Fibroblast of the aortic adventitia (primary cell): ENCODE data around the gene SRSF3. TPM values are rescaled to one million over a fixed set of nuclear protein-coding genes. Genes with fewer than 3 reads are reported as not detected.
A peak's percentile ranks its signal among the peaks of the same experiment; 100 is the strongest.

Experiments used
- DNase-seq: peaks from one replicate; pipeline ENCODE4 v3.0.0-alpha.2; 2010; ENCODE audit warnings: low read depth
- H3K4me3 ChIP-seq: 2 replicates; pipeline ENCODE4 v1.5.1; 2011; ENCODE audit warnings: low read depth, mild to moderate bottlenecking, control low read depth, low read length, moderate library complexity
- CTCF ChIP-seq: IDR thresholded peaks from 2 replicates; pipeline ENCODE4 v1.5.1; 2011; ENCODE audit warnings: mild to moderate bottlenecking, low read length, control low read depth, inconsistent platforms; ENCODE audit not compliant: insufficient read depth
- total RNA-seq: library from RNA; depleted of rRNA; stranded (reverse); fragments of >200 nt; gene quantifications from 2 replicates; pipeline ENCODE4 v1.2.3, GENCODE V29; 2012; ENCODE audit warnings: low replicate concordance

The SRSF3 gene
- total RNA-seq, result 181 and 411 TPM in 2 replicates

DNA sequence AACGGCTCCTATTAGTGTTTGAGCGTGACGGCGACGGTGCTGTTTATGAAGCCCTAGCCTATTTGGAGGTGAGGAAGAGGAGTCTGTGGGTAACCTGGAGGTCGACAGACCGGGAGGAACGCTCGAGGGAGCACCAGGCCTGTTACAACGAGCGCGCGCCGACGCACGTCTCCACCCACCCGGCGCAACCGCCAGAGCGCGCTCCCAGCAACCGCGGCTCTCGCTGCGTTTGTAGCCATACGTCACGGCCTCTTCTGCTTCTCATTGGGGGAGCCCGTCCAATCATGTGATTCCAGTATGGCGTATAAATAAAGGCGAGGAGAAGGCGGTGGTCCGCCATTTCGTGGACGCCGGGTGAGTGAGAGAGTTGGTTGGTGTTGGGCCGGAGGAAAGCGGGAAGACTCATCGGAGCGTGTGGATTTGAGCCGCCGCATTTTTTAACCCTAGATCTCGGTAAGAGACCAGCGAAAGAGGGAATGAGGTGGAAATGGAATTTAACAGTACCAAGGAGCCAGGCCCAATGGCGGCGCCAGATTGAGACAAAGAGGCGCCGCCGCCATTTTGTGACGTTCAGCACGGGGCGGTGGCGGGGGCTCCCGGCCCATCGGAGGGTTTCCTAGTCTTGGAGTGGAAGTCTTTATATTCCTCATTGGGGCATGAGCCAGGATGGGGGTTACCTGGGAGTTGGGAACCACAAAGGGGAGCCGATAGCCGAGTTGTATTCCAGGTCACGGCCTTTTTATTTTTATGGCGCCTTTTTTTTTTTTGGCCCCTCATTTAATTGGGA lies at the start of gene SRSF3:
TSS of gene SRSF3 (plus strand) at position 334 of the 787 bp plus-strand sequence. CDS start 2,401 bp downstream, outside the sequence.
- peak; percentile 54 for TF ChIP-seq CTCF
- peak; percentile 98 for DNase-seq
- peak within 1 kb of the TSS; percentile 95 for H3K4me3 ChIP-seq

DNA sequence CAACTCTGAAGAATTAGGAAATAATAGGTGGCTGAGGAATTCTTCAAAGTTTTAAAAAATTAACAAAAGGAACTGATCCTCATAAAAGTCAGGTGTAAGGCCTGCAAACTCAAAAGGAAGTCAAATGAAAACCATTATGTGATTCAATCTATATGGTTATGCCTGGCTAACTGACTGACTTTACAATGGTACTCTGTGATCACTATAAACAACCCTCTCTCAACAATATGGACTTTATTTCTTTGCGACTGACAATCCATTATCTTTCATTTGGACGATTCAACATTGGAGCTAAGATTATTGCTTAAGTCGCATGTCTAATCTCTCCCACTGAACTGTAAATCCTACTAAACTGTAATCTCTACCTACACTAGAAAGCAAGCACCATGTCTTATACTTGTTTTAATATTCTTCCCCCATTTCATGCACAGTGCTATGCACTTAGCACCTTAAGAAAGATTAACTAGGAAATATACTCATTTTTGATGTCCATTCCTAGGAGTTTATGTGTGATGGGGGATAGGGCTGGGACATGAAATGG lies 48.3 kb upstream of the SRSF3 start:
- TF ChIP-seq CTCF, result no peak
- peak overlapping the region; percentile 97 for H3K4me3 ChIP-seq
- peak; percentile 10 for DNase-seq

- no peak for TF ChIP-seq CTCF
- DNase-seq, result peak; percentile 44
- peak overlapping the region; percentile 97 for H3K4me3 ChIP-seq
Observed at GRCh38 chr6:36546308-36546919, 47.7 kb upstream of the SRSF3 start.

GRCh38 chr6:36546920-36547645 lies 47.1 kb upstream of the SRSF3 start, which contains the start of gene STK38:
STK38 (minus strand) TSS chr6:36547479; CDS start chr6:36540202, 7,277 bp downstream.
- H3K4me3 ChIP-seq, result peak within 1 kb of the TSS; percentile 97
- DNase-seq, result peak; percentile 87
- peak; percentile 10 for TF ChIP-seq CTCF

- TF ChIP-seq CTCF, result no peak
- peak overlapping the region; percentile 22 for H3K4me3 ChIP-seq
- no peak for DNase-seq
Observed at GRCh38 chr6:36547646-36548400, 46.3 kb upstream of the SRSF3 start.

- H3K4me3 ChIP-seq, result no peak overlapping the region
- no peak for DNase-seq
- no peak for TF ChIP-seq CTCF
Observed at GRCh38 chr6:36548401-36548743, 45.8 kb upstream of the SRSF3 start.
